ENCODE results near the gene CCDC85C.

CCDC85C gene

GRCh38 chr14:99575043-99576023, 28.7 kb downstream of the CCDC85C start:
- DNase-seq (ENCODE audit: insufficient read length, low spot score) (peak; percentile 60), FAIRE-seq (peak; percentile 80)

GRCh38 chr14:99574099-99574880, 29.7 kb downstream of the CCDC85C start:
- FAIRE-seq (peak; percentile 99), DNase-seq (ENCODE audit: insufficient read length, low spot score) (peak; percentile 81)

DNA sequence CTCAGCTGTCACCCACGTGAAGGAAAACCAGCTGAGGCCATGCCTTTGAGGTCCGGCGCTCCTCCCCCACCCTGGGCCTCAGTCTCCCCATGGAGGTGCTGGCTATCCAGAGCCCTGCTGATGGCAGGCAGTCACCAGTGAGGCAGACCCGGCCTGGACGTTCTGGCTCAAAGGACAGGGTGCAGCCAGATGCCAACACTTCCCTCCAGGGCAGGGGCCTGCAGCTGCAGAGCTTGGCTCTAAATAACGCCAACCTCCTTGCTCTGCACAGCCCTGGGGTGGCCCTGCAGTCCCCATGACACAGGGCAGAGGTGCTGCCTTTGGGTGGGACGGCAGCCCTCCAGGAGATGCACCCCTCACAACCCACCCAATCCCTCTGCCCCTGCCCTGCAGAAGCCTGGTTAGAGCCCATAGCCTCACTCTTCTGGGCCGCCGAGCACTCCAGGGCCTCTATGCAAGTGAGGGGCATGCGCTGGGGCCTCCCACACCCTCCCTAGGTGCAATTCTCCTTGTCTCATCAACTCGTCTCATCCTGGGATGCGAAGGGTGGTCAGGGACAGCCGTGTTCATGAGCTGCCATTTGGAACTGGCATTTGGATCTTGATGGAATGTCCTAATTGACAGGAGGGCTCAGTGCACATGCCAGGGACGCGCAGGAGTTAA, 30.4 kb downstream of the CCDC85C start:
- no peak for FAIRE-seq

GRCh38 chr14:99573000-99573330, 31.0 kb downstream of the CCDC85C start:
- DNase-seq (ENCODE audit: insufficient read length, low spot score) (no peak), FAIRE-seq (no peak)

More for the DNA sequence above, 30.4 kb downstream of the CCDC85C start:
- no peak for DNase-seq (ENCODE audit: insufficient read length, low spot score)

GRCh38 chr14:99572173-99572999, 31.6 kb downstream of the CCDC85C start:
- DNase-seq (ENCODE audit: insufficient read length, low spot score) (no peak), FAIRE-seq (no peak)

GRCh38 chr14:99571303-99571986, 32.6 kb downstream of the CCDC85C start:
- FAIRE-seq (no peak), DNase-seq (ENCODE audit: insufficient read length, low spot score) (no peak)

GRCh38 chr14:99570544-99571302, 33.3 kb downstream of the CCDC85C start:
- no peak for DNase-seq (ENCODE audit: insufficient read length, low spot score)
- FAIRE-seq, result no peak

DNA sequence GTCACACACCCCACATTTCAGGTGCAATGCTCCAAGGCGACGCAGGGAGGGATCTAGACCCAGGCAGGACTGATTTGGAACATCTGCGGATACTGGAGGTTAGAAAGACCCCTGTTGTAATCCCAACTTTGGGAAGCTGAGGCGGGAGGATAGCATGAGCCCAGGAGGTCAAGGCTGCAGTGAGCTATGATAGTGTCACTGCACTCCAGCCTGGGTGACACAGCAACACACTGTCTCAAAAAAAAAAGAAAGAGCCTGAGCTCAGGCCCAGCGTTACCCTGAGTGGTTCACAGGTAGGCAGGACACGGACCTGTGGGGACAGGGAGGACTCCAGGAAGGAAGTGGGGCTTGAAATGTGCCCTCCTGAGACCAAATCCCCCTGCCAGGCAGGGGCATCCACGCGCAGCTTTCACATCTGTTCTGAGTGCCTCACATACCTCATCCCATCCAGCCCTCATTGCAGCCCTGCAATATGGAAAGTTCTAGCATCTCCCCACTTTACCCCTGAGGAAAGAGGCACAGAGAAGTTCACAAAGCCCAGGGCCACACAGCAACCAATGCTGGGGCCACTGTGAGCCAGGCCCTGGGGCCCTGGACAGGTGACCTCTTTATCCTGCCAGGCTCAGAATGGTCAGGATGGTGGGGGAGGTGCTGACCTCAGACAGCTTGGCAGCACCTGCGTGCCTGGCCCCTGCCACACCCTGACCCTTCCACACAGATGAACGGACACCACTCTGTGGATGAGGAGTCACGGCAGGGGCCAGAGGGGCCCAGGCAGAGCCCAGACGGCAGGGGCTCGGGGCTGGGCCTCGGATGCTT, 34.1 kb downstream of the CCDC85C start:
- peak; percentile 48 for FAIRE-seq
- no peak for DNase-seq (ENCODE audit: insufficient read length, low spot score)

- FAIRE-seq, result no peak
- peak; percentile 51 for DNase-seq (ENCODE audit: insufficient read length, low spot score)
Observed at GRCh38 chr14:99568567-99569560, 35.1 kb downstream of the CCDC85C start.

- FAIRE-seq (peak; percentile 60), DNase-seq (ENCODE audit: insufficient read length, low spot score) (no peak)
Observed at GRCh38 chr14:99566390-99567354, 37.3 kb downstream of the CCDC85C start.

GRCh38 chr14:99566009-99566389, 38.0 kb downstream of the CCDC85C start:
- no peak for DNase-seq (ENCODE audit: insufficient read length, low spot score)

DNA sequence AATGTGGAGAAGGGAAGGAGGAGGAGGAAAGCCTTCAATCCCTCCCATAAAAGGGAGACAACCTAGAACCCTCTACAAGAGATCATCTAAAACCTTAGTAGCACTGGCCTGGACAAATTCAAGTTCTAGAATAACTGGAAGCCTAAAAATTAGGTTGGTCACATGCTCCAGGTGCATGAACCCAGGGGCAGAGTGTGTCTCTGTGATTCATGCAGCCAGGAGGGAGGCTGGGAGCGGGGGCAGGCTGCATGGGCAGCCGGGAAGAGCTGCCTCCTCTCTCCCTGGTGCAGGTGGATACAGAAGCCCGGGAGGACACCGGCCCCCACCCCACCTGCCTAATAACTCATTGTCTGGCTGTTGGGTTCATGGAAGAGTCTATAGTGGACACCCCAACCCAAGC, 38.6 kb downstream of the CCDC85C start:
- no peak for FAIRE-seq
- DNase-seq (ENCODE audit: insufficient read length, low spot score), result no peak

More at GRCh38 chr14:99566009-99566389, 38.0 kb downstream of the CCDC85C start:
- peak; percentile 51 for FAIRE-seq

DNA sequence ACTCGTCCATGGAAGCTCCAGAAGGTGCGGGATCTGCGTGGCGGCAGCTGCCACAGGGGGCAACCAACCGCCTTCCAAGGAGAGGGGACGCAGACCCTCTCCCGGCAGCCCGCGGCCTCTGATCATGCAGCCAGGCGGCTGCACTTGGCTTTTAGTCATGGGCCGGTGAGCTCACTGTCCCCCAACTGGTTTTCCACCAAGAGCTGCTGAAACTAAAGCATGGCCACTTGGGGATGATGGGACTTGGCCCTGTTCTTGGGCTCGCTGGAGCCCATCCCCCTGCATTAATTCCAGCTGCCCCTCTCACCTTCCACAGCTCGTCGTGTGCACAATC, 39.1 kb downstream of the CCDC85C start:
- FAIRE-seq (no peak), DNase-seq (ENCODE audit: insufficient read length, low spot score) (no peak)

DNA sequence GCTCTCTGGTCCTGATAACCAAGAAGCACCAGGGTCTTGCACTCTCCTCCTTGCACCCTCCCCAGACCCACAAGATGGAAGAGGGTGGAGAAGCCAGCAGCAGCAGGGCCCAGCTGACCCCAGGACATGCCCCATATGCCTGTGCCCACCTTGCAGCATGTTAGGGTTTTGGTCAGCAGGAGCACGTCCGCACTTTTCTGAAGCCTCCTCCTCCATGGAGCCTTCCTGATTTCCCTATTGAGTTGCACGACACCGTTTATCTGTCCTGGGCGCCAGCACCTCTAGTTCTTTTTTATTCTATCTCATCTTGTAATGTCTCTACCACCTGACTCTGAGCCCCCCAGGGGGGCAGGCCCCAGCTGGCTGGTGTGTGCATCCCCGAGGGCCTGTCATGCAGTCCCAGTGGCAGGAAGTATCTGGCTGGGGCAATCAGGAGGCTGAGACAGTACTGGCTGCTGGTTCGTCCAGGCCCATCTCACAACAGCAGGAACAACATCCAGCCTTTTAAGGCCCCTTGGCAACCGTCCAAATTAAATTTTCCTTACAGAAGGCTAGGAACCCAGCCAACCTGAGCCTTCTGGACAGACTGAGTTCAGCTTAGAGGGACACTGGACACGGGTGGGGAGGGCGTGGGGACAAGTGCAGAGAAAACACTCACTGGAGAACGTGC, 39.6 kb downstream of the CCDC85C start:
- no peak for DNase-seq (ENCODE audit: insufficient read length, low spot score)
- no peak for FAIRE-seq

DNA sequence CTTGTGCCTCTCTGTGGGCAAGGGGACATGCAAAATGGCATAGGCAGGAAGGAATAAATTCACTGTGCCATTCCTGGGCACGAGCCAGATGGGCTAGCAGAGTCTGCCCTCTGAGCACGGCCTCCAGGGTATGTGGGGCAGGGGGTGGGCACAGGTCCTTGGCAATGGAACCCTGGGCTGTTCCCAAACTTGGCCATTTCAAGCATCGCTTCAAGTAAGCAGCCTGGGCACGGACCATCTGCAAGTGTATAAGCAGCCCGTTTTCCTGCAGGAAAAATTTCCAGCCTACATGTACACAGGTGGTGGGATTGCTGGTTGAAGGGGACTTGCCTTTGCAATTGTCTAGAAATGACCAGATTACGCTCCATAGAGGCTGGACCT, 40.3 kb downstream of the CCDC85C start:
- DNase-seq (ENCODE audit: insufficient read length, low spot score) (no peak), FAIRE-seq (no peak)

Data from HTR-8/SVneo (cell line).